Parathyroid adenoma (tissue), 2 donors: ENCODE measurements around the gene PPM1F.

Experiments
- H2AFZ ChIP-seq: fragments of 300-600 bp; sonication (generic); one replicate; pipeline ENCODE4 v1.7.0; 2017; ENCODE audit warnings: antibody characterized with exemption, mild to moderate bottlenecking
- H3K27ac ChIP-seq: fragments of 300-600 bp; sonication (generic); one replicate; pipeline ENCODE4 v1.7.0; 2017
- H3K27me3 ChIP-seq: fragments of 300-600 bp; sonication (generic); one replicate; pipeline ENCODE4 v1.7.0; 2017; ENCODE audit warnings: low read length; ENCODE audit not compliant: control insufficient read depth, insufficient read depth
- H3K36me3 ChIP-seq: fragments of 300-600 bp; sonication (generic); one replicate; pipeline ENCODE4 v1.7.0; 2017; ENCODE audit warnings: low read length; ENCODE audit not compliant: control insufficient read depth, insufficient read depth
- H3K4me1 ChIP-seq: fragments of 300-600 bp; sonication (generic); one replicate; pipeline ENCODE4 v1.7.0; 2017; ENCODE audit warnings: control low read depth
- H3K4me2 ChIP-seq: fragments of 300-600 bp; sonication (generic); one replicate; pipeline ENCODE4 v1.7.0; 2017; ENCODE audit warnings: low read length
- H3K4me3 ChIP-seq: fragments of 300-600 bp; sonication (generic); one replicate; pipeline ENCODE4 v1.7.0; 2017; ENCODE audit warnings: low read depth, low read length
- H3K79me2 ChIP-seq: fragments of 300-600 bp; sonication (generic); one replicate; pipeline ENCODE4 v1.7.0; 2017; ENCODE audit warnings: control low read depth
- H3K9ac ChIP-seq: fragments of 300-600 bp; sonication (generic); one replicate; pipeline ENCODE4 v1.7.0; 2017; ENCODE audit warnings: mild to moderate bottlenecking
- H3K9me3 ChIP-seq: fragments of 300-600 bp; sonication (generic); one replicate; pipeline ENCODE4 v1.7.0; 2017; ENCODE audit warnings: low read length; ENCODE audit not compliant: control insufficient read depth
- CTCF ChIP-seq: fragments of 300-600 bp; sonication (generic); IDR thresholded peaks from one replicate; pipeline ENCODE4 v1.7.0; 2017; ENCODE audit warnings: antibody characterized with exemption, mild to moderate bottlenecking
- donor health status: primary hyperparathyroidism.

Gene PPM1F

GRCh38 chr22:21961886-21962654 lies 9.4 kb upstream of the PPM1F start:
- Histone ChIP-seq H3K9me3 (no peaks in the 10 kb centered on the region), H3K4me1 (no peaks in the 10 kb centered on the region), H3K27ac (no peak overlapping the region), H3K36me3 (no peaks in the 10 kb centered on the region), H2AFZ (no peak overlapping the region), H3K4me2 (no peak overlapping the region), H3K9ac (no peak overlapping the region), H3K4me3 (no peak overlapping the region), H3K79me2 (no peaks in the 10 kb centered on the region), H3K27me3 (no peaks in the 10 kb centered on the region)
- TF ChIP-seq CTCF, result no peak

GRCh38 chr22:21961127-21961867 lies 8.6 kb upstream of the PPM1F start:
- Histone ChIP-seq H3K9ac (no peak overlapping the region), H3K36me3 (no peaks in the 10 kb centered on the region), H3K4me1 (no peaks in the 10 kb centered on the region), H3K4me2 (no peak overlapping the region), H3K4me3 (no peak overlapping the region), H3K27me3 (no peaks in the 10 kb centered on the region), H2AFZ (no peak overlapping the region), H3K79me2 (no peaks in the 10 kb centered on the region), H3K27ac (no peak overlapping the region), H3K9me3 (no peaks in the 10 kb centered on the region)
- no peak for TF ChIP-seq CTCF

GRCh38 chr22:21960200-21961126 lies 7.8 kb upstream of the PPM1F start:
- Histone ChIP-seq H3K36me3 (no peaks in the 10 kb centered on the region), H3K4me3 (no peak overlapping the region), H3K27me3 (no peaks in the 10 kb centered on the region), H3K79me2 (no peaks in the 10 kb centered on the region), H3K27ac (no peak overlapping the region), H3K9me3 (no peaks in the 10 kb centered on the region), H3K4me2 (no peak overlapping the region), H2AFZ (no peak overlapping the region), H3K4me1 (no peaks in the 10 kb centered on the region), H3K9ac (no peak overlapping the region)
- TF ChIP-seq CTCF, result no peak

GRCh38 chr22:21959274-21960074 lies 6.8 kb upstream of the PPM1F start:
- Histone ChIP-seq H3K27me3 (no peaks in the 10 kb centered on the region), H3K79me2 (no peaks in the 10 kb centered on the region), H3K4me1 (no peaks in the 10 kb centered on the region), H3K4me3 (no peak overlapping the region), H3K27ac (no peak overlapping the region), H2AFZ (no peak overlapping the region), H3K9me3 (no peaks in the 10 kb centered on the region), H3K9ac (no peak overlapping the region), H3K4me2 (no peak overlapping the region), H3K36me3 (no peaks in the 10 kb centered on the region)
- TF ChIP-seq CTCF, result no peak
